ENCODE results near the gene TEKT2. TPM values are rescaled to one million over a fixed set of nuclear protein-coding genes. Genes with fewer than 3 reads are reported as not detected.

The TEKT2 gene
- total and polyA plus RNA-seq, 2 of the 4 experiments (the other 2 are of a cell fraction): 0.18 TPM; not detected in 1

DNA sequence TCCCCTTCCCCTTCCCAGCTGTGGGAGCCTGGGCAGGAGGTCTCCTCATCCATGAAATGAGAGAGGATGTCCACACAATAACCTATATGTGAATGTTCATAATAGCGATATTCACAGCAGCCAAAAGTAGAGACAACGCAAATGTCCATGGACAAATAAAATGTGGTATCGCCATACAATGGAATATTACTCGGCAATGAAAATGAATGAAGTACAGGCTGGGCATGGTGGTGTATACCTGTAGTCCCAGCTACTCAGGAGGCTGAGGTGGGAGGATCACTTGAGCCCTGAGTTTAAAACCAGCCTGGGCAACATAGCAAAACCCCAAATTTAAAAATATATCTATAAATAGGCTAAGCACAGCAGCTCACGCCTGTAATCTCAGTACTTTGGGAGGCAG is 17.7 kb downstream of the TEKT2 start:
- H2BK5ac ChIP-seq (ENCODE audit: low read depth, low read length, poor library complexity, severe bottlenecking): no peak overlapping the region
- no peak overlapping the region for H3K23ac ChIP-seq (ENCODE audit: low read depth, low read length)
- H2AK5ac ChIP-seq (ENCODE audit: low read depth, low read length): no peak overlapping the region
- H3K4me1 ChIP-seq (ENCODE audit: control insufficient read depth, insufficient read depth, low read length): no peaks in the 10 kb centered on the region
- intact Hi-C loops (cut with micrococcal nuclease): loop anchor here (10.0 kb wide), 1 partner anchor 113 kb away; no protein-coding TSS in a partner anchor
- DNase-seq (no peak), ATAC-seq (ENCODE audit: low read depth) (no peak)
- H2BK20ac ChIP-seq (ENCODE audit: low read depth, low read length): no peak overlapping the region
- H2BK120ac ChIP-seq (ENCODE audit: low read depth, low read length): no peak overlapping the region
- H4K8ac ChIP-seq (ENCODE audit: low read depth in 2 of 2, low read length in 2 of 2): no peak overlapping the region
- no peak overlapping the region for H4K5ac ChIP-seq (ENCODE audit: low read depth, low read length)
- no peak overlapping the region for H3K14ac ChIP-seq (replicated peaks; ENCODE audit: low read depth, low read length)
- no peak overlapping the region for H3K9ac ChIP-seq (ENCODE audit: low read depth, low read length)
- dilution Hi-C loops (cut with HindIII; ENCODE audit: low sequenced_read_pairs, unreplicated experiment): no loop called here
- CTCF ChIA-PET: no interaction called here
- POLR2A ChIA-PET (ENCODE audit: unreplicated experiment): no interaction called here
- no peak overlapping the region for H3K4ac ChIP-seq (ENCODE audit: low read depth, low read length)
- H3K18ac ChIP-seq (ENCODE audit: low read depth, low read length): no peak overlapping the region
- no peaks in the 10 kb centered on the region for H3K27me3 ChIP-seq (ENCODE audit: control insufficient read depth, insufficient read depth, low read length)
- no CpG with 5 or more reads among the region's 5 CpGs for WGBS, 2 experiments (ENCODE audit: extremely low coverage in 2 of 2, insufficient read length in 1 of 2)
- no TSS peak for BruUV-seq (replicated peaks)
- H2BK15ac ChIP-seq (ENCODE audit: low read depth, low read length): no peak overlapping the region
- no peak overlapping the region for H3K4me2 ChIP-seq (ENCODE audit: low read depth, low read length)
- H3K56ac ChIP-seq (ENCODE audit: extremely low read depth, insufficient read depth, low read length): no peak overlapping the region
- no peaks in the 10 kb centered on the region for H3K9me3 ChIP-seq (ENCODE audit: control insufficient read depth, insufficient read depth, low read length)
- no peak overlapping the region for H3K27ac ChIP-seq (ENCODE audit: insufficient read depth, low read length)
- H2AFZ ChIP-seq (replicated peaks; ENCODE audit: low read length, poor library complexity): no peak overlapping the region
- in situ Hi-C loops (cut with MboI; ENCODE audit: low sequenced_read_pairs): loop anchor here (5.0 to 25.0 kb wide), 2 partner anchors 86 to 311 kb away; no protein-coding TSS in a partner anchor
- TF ChIP-seq, protein P1, sequence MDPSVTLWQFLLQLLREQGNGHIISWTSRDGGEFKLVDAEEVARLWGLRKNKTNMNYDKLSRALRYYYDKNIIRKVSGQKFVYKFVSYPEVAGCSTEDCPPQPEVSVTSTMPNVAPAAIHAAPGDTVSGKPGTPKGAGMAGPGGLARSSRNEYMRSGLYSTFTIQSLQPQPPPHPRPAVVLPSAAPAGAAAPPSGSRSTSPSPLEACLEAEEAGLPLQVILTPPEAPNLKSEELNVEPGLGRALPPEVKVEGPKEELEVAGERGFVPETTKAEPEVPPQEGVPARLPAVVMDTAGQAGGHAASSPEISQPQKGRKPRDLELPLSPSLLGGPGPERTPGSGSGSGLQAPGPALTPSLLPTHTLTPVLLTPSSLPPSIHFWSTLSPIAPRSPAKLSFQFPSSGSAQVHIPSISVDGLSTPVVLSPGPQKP (IDR thresholded peaks at IDR 0.05; ENCODE audit: borderline replicate concordance, low read depth, low read length): no peak
- no peaks in the 10 kb centered on the region for H4K20me1 ChIP-seq (ENCODE audit: insufficient read depth, low read length)
- no peaks in the 10 kb centered on the region for H3K9me1 ChIP-seq (ENCODE audit: insufficient read depth, low read length)
- H3K79me1 ChIP-seq (ENCODE audit: low read depth in 1 of 2, low read length in 2 of 2): no peaks in the 10 kb centered on the region
- H3K36me3 ChIP-seq (ENCODE audit: control insufficient read depth, insufficient read depth, low read length): no peaks in the 10 kb centered on the region
- no peak overlapping the region for H4K91ac ChIP-seq (ENCODE audit: insufficient read depth, low read depth, low read length)
- H2AK9ac ChIP-seq (replicated peaks; ENCODE audit: low read depth, low read length, poor library complexity): no peak overlapping the region
- no peak overlapping the region for H3K4me3 ChIP-seq (ENCODE audit: insufficient read depth, low read depth, low read length)

Data from IMR-90 (cell line).